OCI-LY7 (cell line): ENCODE measurements around the gene GAN. TPM values are rescaled to one million over a fixed set of nuclear protein-coding genes. Genes with fewer than 3 reads are reported as not detected.

Source experiments
- BruUV-seq: library from RNA; stranded (reverse); fragments of 400-500 nt; replicated peaks from 2 replicates; lab custom pipeline; 2021; lab: Mats Ljungman, UMichigan
- CTCF ChIA-PET: fragments of 300-600 bp; sonication (Branson Sonifier 250); formaldehyde crosslinking; loops from one replicate; lab custom pipeline; 2022; ENCODE audit warnings: antibody characterized with exemption; ENCODE audit not compliant: unreplicated experiment; lab: Charles Lee
- POLR2A ChIA-PET: fragments of 300-600 bp; sonication (Branson Sonifier 250); formaldehyde crosslinking; loops from one replicate; lab custom pipeline; 2022; ENCODE audit warnings: antibody characterized with exemption; lab: Charles Lee
- DNase-seq: peaks from one replicate; pipeline ENCODE4 v3.0.0-alpha.2; 2015; ENCODE audit warnings: low spot score
- H2AFZ ChIP-seq: fragments of 200-600 bp; sonication (generic), shearing (Covaris generic); 2 replicates; pipeline ENCODE4 v1.6.1; 2014; ENCODE audit warnings: mild to moderate bottlenecking, antibody characterized with exemption, low read length, moderate library complexity
- H3K27ac ChIP-seq: fragments of 200-600 bp; sonication (generic); 2 replicates; pipeline ENCODE4 v1.5.1; 2014; ENCODE audit warnings: mixed run types, low read depth, mild to moderate bottlenecking, moderate library complexity, low read length, inconsistent platforms; ENCODE audit not compliant: poor library complexity, severe bottlenecking
- H3K36me3 ChIP-seq: fragments of 200-600 bp; sonication (generic); 2 replicates; pipeline ENCODE4 v1.6.1; 2014; ENCODE audit warnings: mild to moderate bottlenecking, antibody characterized with exemption, low read length, moderate library complexity, mixed read lengths; ENCODE audit not compliant: insufficient read depth
- H3K4me1 ChIP-seq: fragments of 200-600 bp; sonication (generic); 2 replicates; pipeline ENCODE4 v1.5.1; 2014; ENCODE audit warnings: mild to moderate bottlenecking, low read length; ENCODE audit not compliant: insufficient read depth, poor library complexity, severe bottlenecking
- H3K4me2 ChIP-seq: fragments of 200-600 bp; sonication (generic); 2 replicates; pipeline ENCODE4 v1.6.1; 2014; ENCODE audit warnings: mild to moderate bottlenecking, low read length
- H3K4me3 ChIP-seq: fragments of 200-600 bp; sonication (generic); 2 replicates; pipeline ENCODE4 v1.5.1; 2014; ENCODE audit warnings: mild to moderate bottlenecking, low read depth, low read length; ENCODE audit not compliant: poor library complexity, severe bottlenecking
- H3K79me2 ChIP-seq: fragments of 200-600 bp; sonication (generic); 2 replicates; pipeline ENCODE4 v1.6.1; 2016; ENCODE audit warnings: low read depth, mild to moderate bottlenecking, low read length, moderate library complexity, mixed read lengths; ENCODE audit not compliant: insufficient read depth
- H3K9me2 ChIP-seq: fragments of 200-600 bp; sonication (generic); 2 replicates; pipeline ENCODE4 v1.6.1; 2016; ENCODE audit warnings: mild to moderate bottlenecking, low read length, mixed read lengths; ENCODE audit not compliant: insufficient read depth
- H3K9me3 ChIP-seq: fragments of 200-600 bp; sonication (generic); 2 replicates; pipeline ENCODE4 v1.6.1; 2014; ENCODE audit warnings: mild to moderate bottlenecking, mixed run types, low read length, mixed read lengths
- H4K20me1 ChIP-seq: fragments of 200-600 bp; sonication (generic); 2 replicates; pipeline ENCODE4 v1.6.1; 2014; ENCODE audit warnings: mild to moderate bottlenecking, antibody characterized with exemption, low read length, moderate library complexity, mixed read lengths; ENCODE audit not compliant: insufficient read depth
- EZH2phosphoT487 ChIP-seq: fragments of 200-600 bp; sonication (generic); IDR thresholded peaks from 2 replicates; pipeline ENCODE4 v1.6.1; 2018; ENCODE audit warnings: low read depth, borderline replicate concordance, mild to moderate bottlenecking, mixed run types, antibody characterized with exemption, low read length, moderate library complexity, mixed read lengths
- intact Hi-C: fragments of 100-400 bp; cut with micrococcal nuclease; formaldehyde crosslinking; loops from one replicate; pipeline ENCODE4 v1.10.0; 2022; ENCODE audit not compliant: unreplicated experiment
- total RNA-seq, 2 experiments: library from RNA; depleted of rRNA in 1 of 2; stranded (reverse); fragments of >200 nt in 1 of 2; shearing (Covaris generic) in 1 of 2; gene quantifications; 2 replicates each; pipeline ENCODE4 v1.2.3, GENCODE V29; 2014 to 2022
- TF ChIP-seq, protein P1 (sequence below): fragments of 200-600 bp; sonication (generic); conservative IDR thresholded peaks from 2 replicates; pipeline ENCODE4 v1.5.1; 2014; ENCODE audit warnings: mild to moderate bottlenecking, antibody characterized with exemption, low read length, moderate library complexity, mixed read lengths

The GAN gene
- total RNA-seq, 2 experiments from 2014 or later = 5.1 to 14.2 TPM

DNA sequence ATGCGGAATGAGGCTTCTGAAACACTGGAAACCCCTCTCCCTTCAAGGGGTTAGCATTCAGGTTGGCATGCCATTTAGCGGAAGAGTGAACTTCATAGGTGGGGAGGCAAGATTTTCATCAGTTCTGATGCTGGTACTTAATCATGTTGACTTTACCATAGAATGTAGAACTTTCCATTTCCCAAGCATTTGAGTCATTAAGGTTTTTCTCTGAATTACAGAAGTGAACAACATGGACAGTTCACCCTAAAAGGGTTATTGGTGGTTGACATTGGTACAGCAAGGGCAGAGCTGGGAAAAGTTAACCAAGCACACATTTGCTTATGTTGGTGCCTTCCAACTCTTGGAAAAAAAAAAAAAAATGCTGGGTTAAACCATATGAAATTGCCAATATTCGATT is 39.1 kb downstream of the GAN start:
- H3K9me3 ChIP-seq = no peaks in the 10 kb centered on the region
- TF ChIP-seq, protein P1, sequence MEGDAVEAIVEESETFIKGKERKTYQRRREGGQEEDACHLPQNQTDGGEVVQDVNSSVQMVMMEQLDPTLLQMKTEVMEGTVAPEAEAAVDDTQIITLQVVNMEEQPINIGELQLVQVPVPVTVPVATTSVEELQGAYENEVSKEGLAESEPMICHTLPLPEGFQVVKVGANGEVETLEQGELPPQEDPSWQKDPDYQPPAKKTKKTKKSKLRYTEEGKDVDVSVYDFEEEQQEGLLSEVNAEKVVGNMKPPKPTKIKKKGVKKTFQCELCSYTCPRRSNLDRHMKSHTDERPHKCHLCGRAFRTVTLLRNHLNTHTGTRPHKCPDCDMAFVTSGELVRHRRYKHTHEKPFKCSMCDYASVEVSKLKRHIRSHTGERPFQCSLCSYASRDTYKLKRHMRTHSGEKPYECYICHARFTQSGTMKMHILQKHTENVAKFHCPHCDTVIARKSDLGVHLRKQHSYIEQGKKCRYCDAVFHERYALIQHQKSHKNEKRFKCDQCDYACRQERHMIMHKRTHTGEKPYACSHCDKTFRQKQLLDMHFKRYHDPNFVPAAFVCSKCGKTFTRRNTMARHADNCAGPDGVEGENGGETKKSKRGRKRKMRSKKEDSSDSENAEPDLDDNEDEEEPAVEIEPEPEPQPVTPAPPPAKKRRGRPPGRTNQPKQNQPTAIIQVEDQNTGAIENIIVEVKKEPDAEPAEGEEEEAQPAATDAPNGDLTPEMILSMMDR = no peak
- TF ChIP-seq EZH2phosphoT487 = no peak
- no peak overlapping the region for H3K4me2 ChIP-seq
- BruUV-seq = no TSS peak
- DNase-seq = no peak
- H2AFZ ChIP-seq = no peak overlapping the region
- no peak overlapping the region for H3K4me3 ChIP-seq
- no peaks in the 10 kb centered on the region for H3K4me1 ChIP-seq
- no peaks in the 10 kb centered on the region for H3K79me2 ChIP-seq
- ChIA-PET POLR2A (interaction anchor here (0.7 kb wide), 2 partner anchors 17 to 23 kb away, joined by 3 to 5 read pairs; no protein-coding TSS in a partner anchor), CTCF (no interaction called here)
- no peaks in the 10 kb centered on the region for H4K20me1 ChIP-seq
- H3K9me2 ChIP-seq = no peaks in the 10 kb centered on the region
- no peak overlapping the region for H3K27ac ChIP-seq
- peaks cover 15% of the 10 kb centered on the region; the same call in 1 of the 2 replicates for H3K36me3 ChIP-seq
- intact Hi-C loops = no loop called here

DNA sequence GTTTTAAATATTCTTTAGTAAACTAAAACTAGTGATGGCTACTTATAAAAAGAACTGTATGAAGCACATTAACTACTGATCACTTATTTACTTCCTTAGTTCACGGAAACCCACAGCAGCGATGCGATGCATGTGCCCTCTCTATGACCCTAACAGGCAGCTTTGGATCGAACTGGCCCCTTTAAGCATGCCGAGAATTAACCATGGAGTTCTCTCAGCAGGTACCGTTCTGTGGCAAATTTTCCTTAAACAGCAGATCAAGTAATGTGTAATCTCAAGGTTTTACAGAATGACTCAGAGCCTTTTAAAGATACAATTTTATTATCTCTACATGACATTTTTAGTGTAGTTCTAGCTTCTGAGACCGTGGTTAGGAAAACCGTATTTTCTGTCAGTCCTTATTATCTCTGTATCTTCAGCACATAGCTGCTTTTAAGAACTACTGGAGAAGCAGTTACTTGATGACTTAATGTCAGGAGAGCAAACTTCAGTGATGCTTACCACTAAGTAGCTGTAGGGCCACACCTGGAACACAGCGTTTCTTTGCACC is 43.0 kb downstream of the GAN start:
- H3K27ac ChIP-seq = no peak overlapping the region
- H3K9me2 ChIP-seq = no peaks in the 10 kb centered on the region
- no peak overlapping the region for H3K4me2 ChIP-seq
- no peak overlapping the region for H2AFZ ChIP-seq
- BruUV-seq = no TSS peak
- H4K20me1 ChIP-seq = no peaks in the 10 kb centered on the region
- POLR2A ChIA-PET = no interaction called here
- TF ChIP-seq EZH2phosphoT487 = no peak
- TF ChIP-seq, protein P1 = no peak
- intact Hi-C loops = no loop called here
- H3K4me1 ChIP-seq = no peaks in the 10 kb centered on the region
- CTCF ChIA-PET = no interaction called here
- no peaks in the 10 kb centered on the region for H3K9me3 ChIP-seq
- H3K4me3 ChIP-seq = no peak overlapping the region
- H3K36me3 ChIP-seq = peaks cover 15% of the 10 kb centered on the region; the same call in 1 of the 2 replicates
- no peaks in the 10 kb centered on the region for H3K79me2 ChIP-seq
- no peak for DNase-seq

DNA sequence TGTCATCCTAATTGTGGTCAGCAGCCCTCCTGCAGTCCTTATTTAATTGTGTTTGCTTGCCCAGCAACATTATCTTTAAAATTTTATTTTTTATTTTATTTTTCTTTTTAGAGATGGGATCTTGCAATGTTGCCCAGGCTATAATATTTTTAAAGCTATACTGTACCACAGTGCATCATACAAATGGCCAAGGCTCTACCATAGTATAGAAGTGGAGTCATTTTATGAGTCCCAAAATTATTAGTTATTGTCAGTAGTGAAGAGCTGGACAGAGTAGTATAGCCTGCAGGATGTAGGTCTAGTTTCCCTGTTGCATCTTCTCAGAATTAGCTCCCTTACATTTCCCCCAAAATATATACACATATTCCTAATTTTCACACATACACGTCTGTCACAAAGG is 44.1 kb downstream of the GAN start:
- ChIA-PET CTCF (no interaction called here), POLR2A (interaction anchor here (0.6 to 0.9 kb wide), 4 partner anchors 13 to 1098 kb away, joined by 3 to 4 read pairs (median 4); no protein-coding TSS in a partner anchor)
- no peak for TF ChIP-seq EZH2phosphoT487
- TF ChIP-seq, protein P1 = no peak
- Histone ChIP-seq H3K4me1 (no peaks in the 10 kb centered on the region), H3K9me2 (no peaks in the 10 kb centered on the region), H3K4me3 (no peak overlapping the region), H3K79me2 (no peaks in the 10 kb centered on the region), H3K9me3 (no peaks in the 10 kb centered on the region), H3K4me2 (no peak overlapping the region), H4K20me1 (no peaks in the 10 kb centered on the region), H3K36me3 (peaks cover 21% of the 10 kb centered on the region; the same call in 1 of the 2 replicates), H2AFZ (no peak overlapping the region), H3K27ac (no peak overlapping the region)
- intact Hi-C loops = no loop called here
- DNase-seq = no peak
- BruUV-seq = no TSS peak
